SU-DHL-6 (cell line): ENCODE measurements around the gene EYS.

ENCODE experiments used
- H2AFZ ChIP-seq: fragments of 200-600 bp; sonication (generic); 2 replicates; pipeline ENCODE4 v1.6.1; 2014; ENCODE audit warnings: low read depth, mild to moderate bottlenecking, moderate library complexity, mixed read lengths, antibody characterized with exemption, low read length; ENCODE audit not compliant: severe bottlenecking
- H3F3A ChIP-seq: fragments of 200-600 bp; shearing (Covaris generic); 2 replicates; pipeline ENCODE4 v1.6.0; 2016; ENCODE audit warnings: antibody characterized with exemption, mild to moderate bottlenecking; ENCODE audit not compliant: insufficient read depth
- H3K27ac ChIP-seq: fragments of 200-600 bp; sonication (generic); 2 replicates; pipeline ENCODE4 v1.5.1; 2016; ENCODE audit warnings: low read depth, mild to moderate bottlenecking, low read length, moderate library complexity, mixed read lengths
- H3K27me3 ChIP-seq: fragments of 200-600 bp; sonication (generic), shearing (Covaris generic); 2 replicates; pipeline ENCODE4 v1.6.0; 2014; ENCODE audit warnings: mild to moderate bottlenecking, low read length
- H3K36me3 ChIP-seq: fragments of 200-600 bp; sonication (generic); 2 replicates; pipeline ENCODE4 v1.6.1; 2014; ENCODE audit warnings: mild to moderate bottlenecking, low read length, mixed read lengths
- H3K4me2 ChIP-seq: fragments of 300-600, 200-600 bp; shearing (Covaris generic), sonication (generic); 2 replicates; pipeline ENCODE4 v1.6.0; 2014; ENCODE audit warnings: low read length, low read depth, mild to moderate bottlenecking; ENCODE audit not compliant: poor library complexity, severe bottlenecking
- H3K4me3 ChIP-seq: fragments of 200-600 bp; sonication (generic); 2 replicates; pipeline ENCODE4 v1.5.1; 2014; ENCODE audit warnings: antibody characterized with exemption, low read length, mild to moderate bottlenecking, mixed read lengths; ENCODE audit not compliant: insufficient read depth, poor library complexity, severe bottlenecking
- H3K79me2 ChIP-seq: fragments of 200-600 bp; sonication (generic); 2 replicates; pipeline ENCODE4 v1.6.1; 2014; ENCODE audit warnings: mild to moderate bottlenecking, low read length, moderate library complexity; ENCODE audit not compliant: insufficient read depth
- H3K9ac ChIP-seq: fragments of 200-600 bp; sonication (generic); 2 replicates; pipeline ENCODE4 v1.7.0; 2014; ENCODE audit warnings: mild to moderate bottlenecking, low read length
- H3K9me2 ChIP-seq: fragments of 200-600 bp; sonication (generic); replicated peaks from 2 replicates; pipeline ENCODE4 v1.6.1; 2014; ENCODE audit warnings: low read length; ENCODE audit not compliant: insufficient read depth
- H3K9me3 ChIP-seq: fragments of 200-600 bp; sonication (generic); 2 replicates; pipeline ENCODE4 v1.6.1; 2014; ENCODE audit warnings: low read length, mixed read lengths; ENCODE audit not compliant: insufficient read depth
- H4K20me1 ChIP-seq: fragments of 200-600 bp; sonication (generic); 2 replicates; pipeline ENCODE4 v1.6.1; 2014; ENCODE audit warnings: low read depth, mild to moderate bottlenecking, antibody characterized with exemption, low read length, moderate library complexity, mixed read lengths
- EZH2phosphoT487 ChIP-seq: fragments of 200-600 bp; sonication (generic), shearing (Covaris generic); conservative IDR thresholded peaks from 2 replicates; pipeline ENCODE4 v1.6.1; 2018; ENCODE audit warnings: mild to moderate bottlenecking, antibody characterized with exemption, low read length, moderate library complexity, mixed read lengths
- TF ChIP-seq, protein P1 (sequence below): fragments of 200-600 bp; sonication (generic); IDR thresholded peaks from one replicate; pipeline ENCODE4 v1.5.1; 2017; ENCODE audit warnings: antibody characterized with exemption, mild to moderate bottlenecking, low read length, moderate library complexity; ENCODE audit not compliant: insufficient read depth, poor library complexity, severe bottlenecking

EYS gene

DNA sequence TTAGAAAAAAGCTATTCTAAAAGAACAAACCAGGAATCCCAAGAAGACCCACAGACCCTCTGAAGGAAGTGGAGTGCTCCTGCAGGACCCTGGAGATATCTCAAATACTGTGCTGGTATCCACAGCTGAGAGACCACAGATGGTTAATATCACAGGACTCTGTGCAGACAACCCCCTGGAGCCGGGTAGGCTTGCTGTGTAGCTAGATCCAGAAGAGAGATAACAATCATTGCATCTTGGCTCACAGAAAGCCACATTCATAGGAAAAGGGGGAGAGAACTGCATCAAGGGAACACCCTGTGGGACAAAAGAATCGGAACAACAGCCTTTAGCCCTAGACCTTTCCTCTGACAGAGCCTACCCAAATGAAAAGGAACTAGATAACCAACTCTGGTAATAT is 1381.9 kb downstream of the EYS start:
- Histone ChIP-seq H2AFZ (no peak overlapping the region), H3K4me3 (no peak overlapping the region), H3K79me2 (no peaks in the 10 kb centered on the region), H3F3A (no peaks in the 10 kb centered on the region), H3K4me2 (no peak overlapping the region), H3K27me3 (no peaks in the 10 kb centered on the region), H3K36me3 (no peaks in the 10 kb centered on the region), H3K9me2 (no peaks in the 10 kb centered on the region), H3K27ac (no peak overlapping the region), H4K20me1 (no peaks in the 10 kb centered on the region), H3K9me3 (no peaks in the 10 kb centered on the region), H3K9ac (no peak overlapping the region)
- TF ChIP-seq, protein P1, sequence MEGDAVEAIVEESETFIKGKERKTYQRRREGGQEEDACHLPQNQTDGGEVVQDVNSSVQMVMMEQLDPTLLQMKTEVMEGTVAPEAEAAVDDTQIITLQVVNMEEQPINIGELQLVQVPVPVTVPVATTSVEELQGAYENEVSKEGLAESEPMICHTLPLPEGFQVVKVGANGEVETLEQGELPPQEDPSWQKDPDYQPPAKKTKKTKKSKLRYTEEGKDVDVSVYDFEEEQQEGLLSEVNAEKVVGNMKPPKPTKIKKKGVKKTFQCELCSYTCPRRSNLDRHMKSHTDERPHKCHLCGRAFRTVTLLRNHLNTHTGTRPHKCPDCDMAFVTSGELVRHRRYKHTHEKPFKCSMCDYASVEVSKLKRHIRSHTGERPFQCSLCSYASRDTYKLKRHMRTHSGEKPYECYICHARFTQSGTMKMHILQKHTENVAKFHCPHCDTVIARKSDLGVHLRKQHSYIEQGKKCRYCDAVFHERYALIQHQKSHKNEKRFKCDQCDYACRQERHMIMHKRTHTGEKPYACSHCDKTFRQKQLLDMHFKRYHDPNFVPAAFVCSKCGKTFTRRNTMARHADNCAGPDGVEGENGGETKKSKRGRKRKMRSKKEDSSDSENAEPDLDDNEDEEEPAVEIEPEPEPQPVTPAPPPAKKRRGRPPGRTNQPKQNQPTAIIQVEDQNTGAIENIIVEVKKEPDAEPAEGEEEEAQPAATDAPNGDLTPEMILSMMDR: no peak
- TF ChIP-seq EZH2phosphoT487: no peak

DNA sequence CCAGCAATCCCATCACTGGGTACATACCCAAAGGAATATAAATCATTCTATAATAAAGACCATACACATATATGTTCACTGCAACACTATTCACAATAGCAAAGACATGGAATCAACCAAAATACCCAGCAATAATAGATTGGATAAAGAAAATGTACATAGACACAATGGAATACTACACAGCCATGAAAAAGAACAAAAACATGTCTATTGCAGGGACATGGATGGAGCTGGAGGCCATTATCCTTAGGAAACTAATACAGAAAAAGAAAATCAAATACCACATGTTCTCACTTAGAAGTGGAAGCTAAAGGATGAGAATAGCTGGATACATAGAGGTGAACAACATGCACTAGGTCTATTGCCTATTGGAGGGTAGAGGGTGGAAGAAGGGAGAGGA is 1396.8 kb downstream of the EYS start:
- Histone ChIP-seq H3F3A (no peaks in the 10 kb centered on the region), H3K4me3 (no peak overlapping the region), H2AFZ (no peak overlapping the region)

DNA sequence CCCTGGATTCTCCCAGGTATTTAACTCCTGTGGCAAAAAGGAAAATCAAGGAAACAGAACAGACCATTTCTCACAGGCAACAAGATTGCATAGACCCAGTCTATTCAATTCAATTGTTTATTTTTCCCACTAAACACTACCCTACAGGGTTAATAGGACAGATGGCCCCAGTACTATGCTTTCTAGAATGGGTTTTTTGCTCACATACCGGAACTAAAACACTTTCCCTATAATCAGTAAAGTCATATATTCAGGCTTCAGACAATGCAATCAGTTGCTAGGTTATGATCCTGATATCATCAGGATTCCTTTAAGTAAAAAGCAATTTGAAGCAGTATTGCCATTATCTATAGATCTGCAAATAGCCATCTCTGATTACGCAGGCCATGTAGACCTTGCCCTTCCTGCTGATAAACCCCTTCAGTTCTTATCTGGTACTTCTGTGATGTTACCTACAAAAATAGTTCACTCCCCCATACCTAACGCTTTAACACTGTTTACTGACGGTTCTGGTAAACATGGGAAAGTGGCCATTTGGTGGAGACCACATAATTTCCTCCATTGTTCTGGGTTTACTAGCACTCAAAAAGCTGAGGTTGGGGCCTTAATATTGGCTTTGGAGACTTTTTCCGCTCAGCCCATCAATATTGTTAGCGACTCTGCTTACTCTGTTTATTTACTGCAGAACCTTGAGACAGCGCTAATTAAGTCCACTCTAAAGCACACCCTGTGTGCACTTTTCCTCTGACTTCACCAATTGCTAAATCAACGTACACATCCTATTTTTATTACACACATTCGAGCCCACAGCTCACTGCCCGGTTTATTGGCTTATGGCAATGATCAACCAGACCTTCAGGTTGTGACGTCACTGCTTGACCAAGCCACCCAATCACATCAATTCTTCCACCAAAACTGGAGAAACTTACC is 1405.5 kb downstream of the EYS start:
- H3K4me2 ChIP-seq: no peak overlapping the region
- no peak overlapping the region for H3K9ac ChIP-seq
- H3K79me2 ChIP-seq: no peaks in the 10 kb centered on the region
- no peaks in the 10 kb centered on the region for H3K36me3 ChIP-seq
- no peak for TF ChIP-seq EZH2phosphoT487
- TF ChIP-seq, protein P1: no peak
- H3K27ac ChIP-seq: no peak overlapping the region
- H3K4me3 ChIP-seq: no peak overlapping the region
- H3K27me3 ChIP-seq: no peaks in the 10 kb centered on the region
- no peak overlapping the region for H2AFZ ChIP-seq
- no peaks in the 10 kb centered on the region for H4K20me1 ChIP-seq
- H3K9me2 ChIP-seq: no peaks in the 10 kb centered on the region
- H3F3A ChIP-seq: no peaks in the 10 kb centered on the region
- peaks cover 7% of the 10 kb centered on the region; the same call in 1 of the 2 replicates for H3K9me3 ChIP-seq

More for the DNA sequence above, 1396.8 kb downstream of the EYS start:
- Histone ChIP-seq H3K27ac (no peak overlapping the region), H4K20me1 (no peaks in the 10 kb centered on the region), H3K27me3 (no peaks in the 10 kb centered on the region), H3K9me3 (no peaks in the 10 kb centered on the region), H3K36me3 (no peaks in the 10 kb centered on the region), H3K9ac (no peak overlapping the region), H3K4me2 (no peak overlapping the region), H3K79me2 (no peaks in the 10 kb centered on the region), H3K9me2 (no peaks in the 10 kb centered on the region)
- TF ChIP-seq EZH2phosphoT487: no peak
- TF ChIP-seq, protein P1: no peak
